K562 (cell line): Measurements from ENCODE around the gene RAP1GAP2. TPM values are rescaled to one million over a fixed set of nuclear protein-coding genes. Genes with fewer than 3 reads are reported as not detected.
A peak's percentile ranks its signal among the peaks of the same experiment; 100 is the strongest.

Experiments used
- ATAC-seq: fragments of 200-7000 bp; cut with Tn5 transposase; 3 replicates; pipeline ENCODE4 v1.9.1; 2020; ENCODE audit warnings: moderate library complexity
- BruUV-seq: library from RNA; stranded (reverse); fragments of 400-500 nt; replicated peaks from 2 replicates; lab custom pipeline; 2021; lab: Mats Ljungman, UMichigan
- CTCF ChIA-PET: fragments of 300-600 bp; formaldehyde crosslinking; extraction: SDS; loops from one replicate; lab custom pipeline; 2021; ENCODE audit warnings: low intra/inter-chr PET ratio; lab: Yijun Ruan, JAX
- POLR2A ChIA-PET: fragments of 300-600, 350-650 bp; sonication (Branson Sonifier 250); formaldehyde crosslinking; extraction: SDS; loops from one replicate; lab custom pipeline; 2021; ENCODE audit warnings: antibody characterized with exemption, inconsistent platforms; lab: Yijun Ruan, JAX
- DNase-seq, 4 experiments: peaks; one replicate each; pipeline versions ENCODE4 v3.0.0 to v3.0.0-alpha.2; 2011 to 2018; ENCODE audit warnings: low spot score in 3 of 4, mixed read lengths in 3 of 4; ENCODE audit errors: extremely low read depth in 1 of 4
- FAIRE-seq: peaks from 2 replicates; lab custom pipeline; 2011; peaks lifted over from hg19 to GRCh38; lab: Jason Lieb, UNC
- H2AFZ ChIP-seq: 2 replicates; pipeline ENCODE4 v1.6.0; 2011; ENCODE audit warnings: low read depth, low read length, control low read depth, inconsistent platforms
- H3K27ac ChIP-seq: fragments of 200-600 bp; 3 replicates; pipeline ENCODE4 v1.8.0; 2011; ENCODE audit warnings: low read depth, mild to moderate bottlenecking, control low read depth, inconsistent platforms, low read length, moderate library complexity, mixed read lengths; ENCODE audit errors: extremely low read depth
- H3K27me3 ChIP-seq, 2 experiments: fragments of 300-600 bp in 1 of 2; 2 replicates in 1 of 2; 3 replicates in 1 of 2; pipeline versions ENCODE4 v1.6.0 to v1.8.0; 2011; ENCODE audit warnings: inconsistent platforms in 2 of 2, low read length in 2 of 2, mild to moderate bottlenecking in 1 of 2, mixed read lengths in 1 of 2, moderate library complexity in 1 of 2; ENCODE audit not compliant: control insufficient read depth in 2 of 2, insufficient read depth in 2 of 2
- H3K36me3 ChIP-seq: fragments of 300-600 bp; 3 replicates; pipeline ENCODE4 v1.8.0; 2011; ENCODE audit warnings: mild to moderate bottlenecking, low read length, inconsistent platforms; ENCODE audit not compliant: control insufficient read depth, insufficient read depth
- H3K4me1 ChIP-seq, 2 experiments: fragments of 200-600 bp in 1 of 2; replicated peaks in 1 of 2; 2 replicates in 1 of 2; 3 replicates in 1 of 2; pipeline versions ENCODE4 v1.5.1 to v1.8.0; 2011; ENCODE audit warnings: inconsistent platforms in 2 of 2, low read length in 2 of 2, mild to moderate bottlenecking in 1 of 2, mixed read lengths in 1 of 2, moderate library complexity in 1 of 2; ENCODE audit not compliant: control insufficient read depth in 2 of 2, insufficient read depth in 2 of 2
- H3K4me2 ChIP-seq: 2 replicates; pipeline ENCODE4 v1.6.1; 2011; ENCODE audit warnings: low read length, control low read depth, inconsistent platforms, mixed read lengths; ENCODE audit not compliant: insufficient read depth
- H3K4me3 ChIP-seq: fragments of 200-600 bp; sonication (generic), shearing (Covaris generic); 2 replicates; pipeline ENCODE4 v1.5.1; 2016; ENCODE audit warnings: control low read depth, inconsistent platforms
- H3K79me2 ChIP-seq: fragments of 200-600 bp; 3 replicates; pipeline ENCODE4 v1.8.0; 2011; ENCODE audit warnings: low read length, inconsistent platforms; ENCODE audit not compliant: control insufficient read depth, insufficient read depth
- H3K9ac ChIP-seq, 2 experiments: 2 replicates each; pipeline versions ENCODE4 v1.6.0 to v1.6.1; 2011; ENCODE audit warnings: low read depth in 2 of 2, low read length in 2 of 2, control low read depth in 1 of 2, inconsistent platforms in 1 of 2, mild to moderate bottlenecking in 1 of 2, mixed read lengths in 1 of 2; ENCODE audit not compliant: insufficient read depth in 1 of 2
- H3K9me1 ChIP-seq: one replicate; pipeline ENCODE4 v1.6.0; 2011; ENCODE audit warnings: inconsistent platforms, mild to moderate bottlenecking, low read length, moderate library complexity; ENCODE audit not compliant: control insufficient read depth, insufficient read depth
- H3K9me3 ChIP-seq: replicated peaks from 2 replicates; pipeline ENCODE4 v1.5.1; 2011; ENCODE audit warnings: low read depth, low read length, inconsistent platforms; ENCODE audit not compliant: control insufficient read depth, insufficient read depth
- H4K20me1 ChIP-seq: replicated peaks from 2 replicates; pipeline ENCODE4 v1.6.1; 2011; ENCODE audit warnings: low read length, inconsistent platforms, mixed read lengths; ENCODE audit not compliant: control insufficient read depth, insufficient read depth
- DPF2 ChIP-seq: fragments of 450-650 bp; IDR thresholded peaks from 2 replicates; pipeline ENCODE4 v1.6.1; 2016
- EGR1 ChIP-seq: fragments of 450-650 bp; conservative IDR thresholded peaks from 2 replicates; pipeline ENCODE4 v1.6.1; 2017; ENCODE audit warnings: mild to moderate bottlenecking
- IRF2 ChIP-seq: sonication (generic); formaldehyde crosslinking; IDR thresholded peaks from 2 replicates; pipeline ENCODE4 v1.8.1; 2022; ENCODE audit warnings: mild to moderate bottlenecking, missing genetic modification reagents
- SMAD4 ChIP-seq: fragments of 250-450 bp; sonication (Bioruptor Pico); conservative IDR thresholded peaks from 2 replicates; pipeline ENCODE4 v1.8.0; 2021; ENCODE audit warnings: inconsistent platforms, mild to moderate bottlenecking, moderate library complexity
- SUPT5H ChIP-seq: fragments of 450-650 bp; IDR thresholded peaks from 2 replicates; pipeline ENCODE4 v1.6.1; 2016
- ZNF140 ChIP-seq: fragments of 250-450 bp; sonication (Bioruptor Pico); IDR thresholded peaks from 2 replicates; pipeline ENCODE4 v1.8.0; 2021; ENCODE audit warnings: moderate library complexity, mild to moderate bottlenecking, inconsistent platforms
- WGBS: fragments of 100-300 bp; shearing (Covaris generic); methylation state at CpG from one replicate; pipeline ENCODE4 v1.1.6; 2016; ENCODE audit warnings: low coverage, mixed read lengths; ENCODE audit not compliant: insufficient coverage; ENCODE audit errors: missing lambda C conversion rate; 5-methylcytosine and 5-hydroxymethylcytosine counted together
- in situ Hi-C: fragments of 300-500 bp; cut with MboI; formaldehyde crosslinking; loops from 4 replicates; pipeline ENCODE4 v1.15.0; 2018; ENCODE audit warnings: inconsistent platforms, mixed read lengths
- intact Hi-C: fragments of 100-400 bp; cut with micrococcal nuclease; formaldehyde crosslinking; loops from 2 replicates; pipeline ENCODE4 v1.14.2; 2022
- polyA plus RNA-seq, 8 experiments: library from polyadenylated mRNA; depleted of rRNA in 4 of 8; stranded (reverse) in 5 of 8; unstranded in 3 of 8; fragments of >200 nt; fragmentation: Nextera tagmentation in 2 of 8; fragmentation: Illumina TruSeq in 1 of 8; extraction: Ambion mirVana in 2 of 8; extraction: Trizol in 1 of 8; gene quantifications; 2 replicates each; pipeline versions ENCODE4 v1.2.1 to v1.2.3, GENCODE V29; 2011 to 2014; ENCODE audit warnings: inconsistent platforms in 1 of 8, missing spikeins in 1 of 8
- total RNA-seq, 7 experiments: library from RNA; depleted of rRNA in 6 of 7; stranded (reverse); fragments of >200 nt in 6 of 7; fragmentation: Illumina TruSeq in 2 of 7; extraction: Trizol in 2 of 7; gene quantifications; 2 replicates each; pipeline versions ENCODE4 v1.2.1 to v1.2.3, GENCODE V29; 2011 to 2021; ENCODE audit warnings: low replicate concordance in 1 of 7
- TF ChIP-seq, protein P1 (sequence below): fragments of 250-450 bp; sonication (Bioruptor Pico); IDR thresholded peaks from 2 replicates; pipeline ENCODE4 v1.8.0; 2022; ENCODE audit warnings: inconsistent platforms, mild to moderate bottlenecking, moderate library complexity, borderline replicate concordance

Gene RAP1GAP2
- total and polyA plus RNA-seq, 9 of the 15 experiments (the other 6 are each of a cell fraction or from before 2014, with no cell fraction given): 0.01 to 1.3 (median 0.42) TPM; not detected in 1

DNA sequence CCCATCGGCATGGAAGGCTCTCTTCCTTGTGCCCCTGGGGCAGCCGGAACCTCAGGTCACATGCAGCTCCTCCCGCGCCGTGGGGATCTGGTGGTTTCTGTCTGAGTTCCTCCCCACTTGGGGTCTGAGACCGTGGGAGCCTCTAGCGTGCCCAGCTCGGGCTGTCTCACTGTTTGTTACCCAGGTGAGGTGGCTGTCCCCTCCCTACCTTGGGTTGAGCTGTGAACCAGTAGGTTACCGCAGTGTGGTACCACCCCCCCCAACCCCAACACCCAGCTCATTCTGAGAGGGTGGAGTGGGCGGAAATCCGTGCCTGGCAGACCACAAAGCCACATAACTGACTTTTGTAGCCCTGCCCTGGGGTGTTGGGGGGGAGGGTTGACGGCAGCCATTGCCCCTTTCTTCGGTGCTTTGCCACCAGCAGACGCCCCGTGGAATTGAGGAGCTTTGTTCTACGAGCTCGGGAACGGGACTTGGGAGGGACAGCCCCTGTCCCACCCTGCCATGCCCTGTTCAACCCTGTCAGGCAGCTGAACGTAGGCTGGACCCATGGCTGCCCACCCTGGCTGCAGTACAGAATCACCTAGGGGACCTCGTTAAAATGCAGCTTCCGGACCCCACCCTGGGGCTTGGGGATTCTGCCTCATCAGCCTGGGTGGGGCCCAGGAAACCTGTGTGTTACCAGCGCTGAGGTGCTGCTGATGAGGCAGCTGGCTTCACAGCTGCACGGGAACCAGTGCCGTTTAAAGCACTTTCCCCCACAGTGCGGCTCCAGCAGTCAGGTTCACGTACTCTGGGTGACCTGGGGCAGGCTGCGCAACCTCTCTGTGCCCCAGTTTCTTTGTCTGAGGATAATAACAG is 18.5 kb downstream of the RAP1GAP2 start:
- peaks cover 3 to 5% of the 10 kb centered on the region in 2 experiments; a peak in 3 of 5 replicates for H3K4me1 ChIP-seq
- no peaks in the 10 kb centered on the region for H3K9me3 ChIP-seq
- no peak for ATAC-seq
- no peak overlapping the region for H3K9ac ChIP-seq
- H4K20me1 ChIP-seq: peaks cover 16% of the 10 kb centered on the region; the same call in 1 of the 2 replicates
- no peaks in the 10 kb centered on the region for H3K36me3 ChIP-seq
- no peak overlapping the region for H3K4me3 ChIP-seq
- no peaks in the 10 kb centered on the region for H3K9me1 ChIP-seq
- no peak overlapping the region for H3K27ac ChIP-seq
- no peak for FAIRE-seq
- no peak overlapping the region for H2AFZ ChIP-seq
- POLR2A ChIA-PET: interaction anchor here (0.8 kb wide), 1 partner anchor 198 kb away, joined by 5 read pairs; no protein-coding TSS in a partner anchor
- TF ChIP-seq DPF2 (no peak), EGR1 (0 out of 2 replicates have a peak, but pooled peaks have one; percentile 12), SMAD4 (no peak), ZNF140 (CRISPR knock-in tag) (no peak), IRF2 (CRISPR knock-in tag) (no peak), SUPT5H (no peak)
- TF ChIP-seq, protein P1, sequence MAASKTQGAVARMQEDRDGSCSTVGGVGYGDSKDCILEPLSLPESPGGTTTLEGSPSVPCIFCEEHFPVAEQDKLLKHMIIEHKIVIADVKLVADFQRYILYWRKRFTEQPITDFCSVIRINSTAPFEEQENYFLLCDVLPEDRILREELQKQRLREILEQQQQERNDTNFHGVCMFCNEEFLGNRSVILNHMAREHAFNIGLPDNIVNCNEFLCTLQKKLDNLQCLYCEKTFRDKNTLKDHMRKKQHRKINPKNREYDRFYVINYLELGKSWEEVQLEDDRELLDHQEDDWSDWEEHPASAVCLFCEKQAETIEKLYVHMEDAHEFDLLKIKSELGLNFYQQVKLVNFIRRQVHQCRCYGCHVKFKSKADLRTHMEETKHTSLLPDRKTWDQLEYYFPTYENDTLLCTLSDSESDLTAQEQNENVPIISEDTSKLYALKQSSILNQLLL: no peak
- CTCF ChIA-PET: no interaction called here
- in situ Hi-C loops: no loop called here
- H3K4me2 ChIP-seq: no peak overlapping the region
- peaks cover 0 to 20% of the 10 kb centered on the region in 2 experiments; a peak in 3 of 5 replicates for H3K27me3 ChIP-seq
- no TSS peak for BruUV-seq
- DNase-seq: no peak
- intact Hi-C loops: no loop called here
- H3K79me2 ChIP-seq: no peaks in the 10 kb centered on the region
- WGBS: 3% methylated on average over 13 of the region's 27 CpGs
